Mammary epithelial cell (primary cell): Measurements from ENCODE around the gene LYPD6B.

Experiments used
- EZH2 ChIP-seq: IDR thresholded peaks from 2 replicates; pipeline ENCODE4 v1.6.1; 2012; ENCODE audit warnings: low read length, inconsistent platforms, borderline replicate concordance
- TF ChIP-seq, protein P1 (sequence below), 2 donors: IDR thresholded peaks in 1 of 2; conservative IDR thresholded peaks in 1 of 2; 2 replicates each; pipeline ENCODE4 v1.5.1; 2011 to 2012; ENCODE audit warnings: inconsistent platforms in 2 of 2, low read length in 2 of 2, mild to moderate bottlenecking in 2 of 2, control low read depth in 1 of 2, low read depth in 1 of 2; ENCODE audit not compliant: insufficient read depth in 1 of 2; ENCODE audit errors: extremely low read depth in 1 of 2

GRCh38 chr2:149221002-149221401 lies 182.5 kb downstream of the LYPD6B start:
- TF ChIP-seq, protein P1, sequence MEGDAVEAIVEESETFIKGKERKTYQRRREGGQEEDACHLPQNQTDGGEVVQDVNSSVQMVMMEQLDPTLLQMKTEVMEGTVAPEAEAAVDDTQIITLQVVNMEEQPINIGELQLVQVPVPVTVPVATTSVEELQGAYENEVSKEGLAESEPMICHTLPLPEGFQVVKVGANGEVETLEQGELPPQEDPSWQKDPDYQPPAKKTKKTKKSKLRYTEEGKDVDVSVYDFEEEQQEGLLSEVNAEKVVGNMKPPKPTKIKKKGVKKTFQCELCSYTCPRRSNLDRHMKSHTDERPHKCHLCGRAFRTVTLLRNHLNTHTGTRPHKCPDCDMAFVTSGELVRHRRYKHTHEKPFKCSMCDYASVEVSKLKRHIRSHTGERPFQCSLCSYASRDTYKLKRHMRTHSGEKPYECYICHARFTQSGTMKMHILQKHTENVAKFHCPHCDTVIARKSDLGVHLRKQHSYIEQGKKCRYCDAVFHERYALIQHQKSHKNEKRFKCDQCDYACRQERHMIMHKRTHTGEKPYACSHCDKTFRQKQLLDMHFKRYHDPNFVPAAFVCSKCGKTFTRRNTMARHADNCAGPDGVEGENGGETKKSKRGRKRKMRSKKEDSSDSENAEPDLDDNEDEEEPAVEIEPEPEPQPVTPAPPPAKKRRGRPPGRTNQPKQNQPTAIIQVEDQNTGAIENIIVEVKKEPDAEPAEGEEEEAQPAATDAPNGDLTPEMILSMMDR (conservative IDR thresholded peaks at IDR 0.05 in 1 of 2, IDR thresholded peaks at IDR 0.05 in 1 of 2; ENCODE audit: extremely low read depth in 1 of 2, insufficient read depth in 1 of 2, low read depth in 1 of 2, low read length in 2 of 2) = no peak
- no peak for TF ChIP-seq EZH2
